ENCODE results near the gene STARD3NL.

The STARD3NL gene

DNA sequence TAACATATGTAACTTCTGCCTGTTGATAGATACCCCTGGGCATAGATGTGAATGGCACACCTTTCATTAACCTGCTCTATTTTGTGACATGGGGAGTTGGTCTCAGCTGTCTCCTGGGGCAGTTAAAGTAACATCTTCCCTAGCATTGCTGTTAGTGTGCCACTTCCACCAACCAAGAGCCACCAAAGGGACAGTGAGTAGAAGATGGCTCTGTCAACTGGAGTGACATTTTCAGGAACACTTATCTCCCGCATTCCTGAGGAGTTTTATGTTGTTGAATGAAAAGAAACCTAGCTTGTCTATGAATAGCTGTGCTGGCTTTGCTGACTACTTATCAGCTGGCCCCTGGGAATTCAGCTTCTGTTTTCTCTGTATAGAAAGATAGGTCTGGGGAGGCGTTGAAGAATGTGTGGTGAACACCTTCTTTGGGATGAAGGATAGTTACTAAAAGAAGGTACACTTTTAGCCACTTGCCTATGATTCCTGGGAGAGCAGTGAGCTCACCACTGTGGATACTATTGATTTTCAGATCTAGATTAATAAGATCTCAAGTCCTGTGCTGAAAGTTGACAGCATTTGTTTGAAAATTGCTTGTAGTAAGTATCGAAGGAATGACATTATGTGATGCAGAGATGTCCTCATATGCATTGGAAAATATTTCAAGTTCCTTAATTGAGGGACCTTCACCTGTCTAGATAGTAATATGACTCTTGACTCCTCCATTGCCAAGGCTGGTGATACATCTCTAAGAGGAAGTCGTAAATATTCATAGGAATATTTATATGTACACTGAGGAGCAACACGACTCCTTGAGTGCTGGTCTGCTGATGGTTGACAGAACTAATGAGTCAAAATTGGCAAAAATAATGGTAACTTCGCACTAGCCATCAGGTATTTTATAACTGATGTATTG, 7.6 kb downstream of the STARD3NL start:
- DNase-seq, result no peak

GRCh38 chr7:38186593-38187314, 8.7 kb downstream of the STARD3NL start:
- no peak for DNase-seq

- DNase-seq, result no peak
These were observed 9.9 kb downstream of the STARD3NL start for GRCh38 chr7:38187794-38188440.

GRCh38 chr7:38189231-38189938, 11.3 kb downstream of the STARD3NL start:
- DNase-seq, result no peak

DNA sequence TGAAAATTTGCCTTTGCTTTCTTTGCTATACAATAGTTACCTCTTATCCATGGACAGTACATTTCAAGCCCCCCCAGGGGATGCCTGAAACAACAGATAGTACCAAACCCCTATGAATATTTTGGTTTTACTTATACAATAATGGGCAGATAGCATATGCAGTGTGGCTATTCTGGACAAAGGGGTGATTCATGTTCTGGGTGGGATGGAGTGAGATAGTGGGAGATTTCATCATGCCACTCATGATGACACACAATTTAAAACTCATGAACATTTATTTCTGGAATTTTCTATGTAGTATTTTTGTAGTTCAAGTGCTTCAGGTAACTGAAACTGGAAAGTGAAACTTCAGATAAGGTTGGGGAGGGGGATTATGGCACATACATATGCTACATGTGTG, 12.0 kb downstream of the STARD3NL start:
- DNase-seq, result no peak

DNA sequence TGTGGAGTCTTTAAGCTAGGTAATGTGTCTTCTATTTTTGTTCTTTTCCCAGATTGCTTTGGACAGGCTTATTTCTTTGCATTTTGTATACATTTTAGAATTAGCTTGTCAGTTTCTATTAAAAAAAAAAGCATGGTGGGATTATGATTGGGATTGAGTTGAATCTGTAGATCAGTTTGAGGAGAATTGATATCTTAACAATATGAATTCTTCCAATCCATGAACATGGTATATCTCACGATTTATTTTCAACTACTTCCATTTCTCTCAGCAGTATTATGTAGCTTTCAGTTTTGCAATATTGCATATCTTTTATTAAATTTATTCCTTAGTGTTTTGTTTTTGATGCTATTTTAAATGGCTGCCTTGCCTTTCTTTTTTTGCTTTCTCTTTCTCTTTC, 13.7 kb downstream of the STARD3NL start:
- DNase-seq, result no peak

DNA sequence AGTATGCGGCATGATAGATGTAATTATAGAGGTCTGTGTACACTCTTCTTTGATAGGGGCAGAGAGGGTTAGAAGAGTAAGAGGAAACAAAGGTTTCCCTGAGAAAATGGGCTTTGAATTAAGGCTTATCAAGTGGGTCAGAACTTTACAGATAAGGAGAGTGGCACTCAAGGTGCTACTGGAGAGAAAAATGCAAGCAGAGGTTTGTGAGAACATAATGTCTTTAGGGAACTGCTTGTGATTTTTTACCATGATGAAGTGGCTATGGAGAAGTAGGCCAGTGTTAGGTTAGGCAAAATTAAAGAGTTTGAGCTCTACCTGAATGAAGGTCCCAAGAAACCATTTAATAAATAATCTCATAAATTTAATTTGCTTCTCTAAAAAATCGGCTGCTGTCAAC, 14.3 kb downstream of the STARD3NL start:
- no peak for DNase-seq

DNA sequence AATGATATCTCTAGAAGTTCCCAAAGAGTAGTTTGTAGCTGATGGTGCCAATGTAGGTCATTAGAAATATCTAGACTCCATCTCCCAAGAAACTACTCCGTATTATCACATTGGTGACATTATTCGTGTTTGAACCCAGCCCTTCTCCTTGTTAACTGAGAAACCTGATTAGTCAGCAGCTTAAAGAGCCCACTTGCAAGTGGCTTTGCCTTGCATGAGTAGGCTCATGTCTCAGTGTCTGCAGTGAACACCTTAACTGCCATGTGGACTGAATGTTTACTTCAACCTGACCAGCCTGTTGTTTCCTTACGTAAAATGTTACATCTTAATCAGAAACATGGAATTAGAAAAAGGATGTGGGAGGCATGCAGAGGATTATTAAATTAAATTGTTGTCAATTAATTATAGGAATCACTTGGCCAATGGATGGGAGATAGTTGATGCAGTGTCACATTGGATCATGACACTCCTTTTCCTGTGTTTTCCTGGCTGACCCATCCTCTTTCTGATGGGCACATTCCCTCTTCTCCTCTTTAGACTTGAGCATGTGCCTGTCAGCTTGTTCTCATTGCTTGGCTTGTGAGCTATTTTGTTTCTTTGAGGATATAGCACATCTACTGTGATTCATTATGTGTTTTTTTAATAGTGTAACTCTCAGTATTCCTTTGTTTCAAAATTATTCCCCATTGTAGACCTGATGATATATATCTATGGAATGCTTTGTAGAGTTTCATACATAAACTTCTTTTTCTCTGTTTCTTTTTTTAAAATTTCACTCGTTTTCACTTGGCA, 18.0 kb downstream of the STARD3NL start:
- no peak for DNase-seq

- no peak for DNase-seq
These were observed 20.3 kb downstream of the STARD3NL start for GRCh38 chr7:38198366-38198765.

DNA sequence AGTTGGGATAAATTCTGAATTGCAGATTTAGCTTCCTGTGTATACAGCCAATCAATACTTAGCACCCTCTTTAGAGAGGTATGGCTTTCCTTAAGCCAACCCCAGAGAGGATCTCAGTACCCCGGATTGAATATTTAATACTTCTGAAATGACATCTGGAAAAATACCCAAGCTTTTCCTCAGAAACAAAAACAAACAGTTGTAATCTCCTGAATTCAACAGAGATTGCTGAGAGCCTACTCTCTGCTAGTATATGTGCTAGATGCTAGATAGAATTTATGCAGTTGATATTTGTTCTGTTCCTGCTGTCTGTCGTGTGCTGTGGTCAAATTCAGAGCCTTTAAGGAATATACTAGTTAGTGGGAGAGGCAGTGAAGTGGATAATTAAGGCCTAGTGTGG, 21.1 kb downstream of the STARD3NL start:
- no peak for DNase-seq

- DNase-seq, result no peak
These were observed 21.7 kb downstream of the STARD3NL start for GRCh38 chr7:38199782-38200181.

DNA sequence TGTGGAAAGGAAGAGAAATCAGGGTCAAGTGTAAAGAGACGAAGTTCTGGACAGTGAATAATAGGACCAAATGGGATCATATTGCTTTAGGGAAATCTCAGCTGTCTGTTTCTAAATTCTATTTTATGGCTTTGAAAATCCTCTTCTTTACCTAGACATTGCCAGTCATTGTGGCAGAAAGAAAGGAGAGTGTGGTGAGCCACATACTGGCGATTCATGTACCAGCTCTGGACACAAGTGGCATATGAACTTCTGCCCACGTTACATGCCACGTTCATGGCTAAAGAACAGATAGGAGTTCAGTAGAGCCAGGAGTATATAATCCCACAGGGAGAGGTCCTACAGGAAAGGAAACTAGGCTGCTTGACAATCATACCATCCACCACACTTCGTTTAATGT, 28.0 kb downstream of the STARD3NL start:
- DNase-seq, result no peak

DNA sequence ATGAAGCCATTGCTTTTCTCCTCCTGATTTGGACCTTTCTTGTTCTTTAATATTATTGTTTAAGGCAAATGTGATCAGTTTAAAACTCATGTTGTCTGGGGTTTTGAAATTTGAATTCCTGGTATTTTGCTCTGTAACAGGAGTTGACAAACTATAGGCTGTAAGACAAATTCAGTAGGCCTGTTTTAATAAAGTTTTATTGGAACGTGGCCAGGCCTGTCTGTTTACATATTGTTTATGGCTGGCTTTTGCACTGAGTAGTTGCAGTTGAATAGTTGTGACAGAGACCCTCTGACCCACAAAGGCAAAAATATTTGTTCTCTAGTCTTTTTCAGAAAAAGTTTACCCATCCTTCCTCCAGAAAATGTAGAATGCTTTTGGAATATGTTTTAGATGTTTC, 29.8 kb downstream of the STARD3NL start:
- DNase-seq, result no peak

DNA sequence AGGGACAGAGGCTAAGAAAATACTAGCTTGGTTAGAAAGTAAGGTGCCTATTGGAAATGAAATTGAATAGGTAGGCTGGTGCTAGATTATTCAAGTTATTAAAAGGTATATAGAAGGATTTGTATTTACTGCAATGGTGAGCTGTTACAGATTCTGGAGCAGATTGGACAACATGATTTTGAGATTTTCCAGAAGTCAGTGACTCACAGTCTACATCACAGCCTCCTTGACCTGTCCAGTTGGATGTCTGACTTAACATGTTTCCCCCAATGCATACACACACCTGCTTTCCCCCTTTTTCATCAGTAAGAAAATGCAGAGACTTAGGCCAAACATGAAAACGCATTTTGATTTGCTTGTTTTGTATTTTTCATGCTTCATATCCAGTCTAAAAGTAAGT, 33.4 kb downstream of the STARD3NL start:
- DNase-seq, result no peak

- DNase-seq, result peak; percentile 68
These were observed 33.9 kb downstream of the STARD3NL start for GRCh38 chr7:38211940-38212339.

DNA sequence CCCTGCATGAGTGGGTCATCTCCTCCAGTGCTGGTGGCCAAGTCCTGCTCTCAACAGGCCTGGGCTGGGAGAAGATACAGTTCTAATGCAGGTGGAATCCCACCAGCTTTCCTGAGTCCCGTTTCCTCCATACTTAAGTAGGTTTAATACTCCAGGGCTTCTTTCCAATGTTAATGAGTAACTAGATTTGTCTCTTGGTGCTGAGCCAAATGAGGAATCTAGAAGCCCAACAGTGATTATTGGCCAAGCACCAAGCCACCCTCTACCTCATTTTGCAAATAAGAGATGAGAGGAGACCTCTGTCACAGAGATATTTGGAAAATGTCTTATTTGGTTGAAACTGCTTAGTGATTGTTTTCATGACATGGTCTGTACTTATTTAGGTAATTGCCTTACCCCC, 37.1 kb downstream of the STARD3NL start:
- no peak for DNase-seq

DNA sequence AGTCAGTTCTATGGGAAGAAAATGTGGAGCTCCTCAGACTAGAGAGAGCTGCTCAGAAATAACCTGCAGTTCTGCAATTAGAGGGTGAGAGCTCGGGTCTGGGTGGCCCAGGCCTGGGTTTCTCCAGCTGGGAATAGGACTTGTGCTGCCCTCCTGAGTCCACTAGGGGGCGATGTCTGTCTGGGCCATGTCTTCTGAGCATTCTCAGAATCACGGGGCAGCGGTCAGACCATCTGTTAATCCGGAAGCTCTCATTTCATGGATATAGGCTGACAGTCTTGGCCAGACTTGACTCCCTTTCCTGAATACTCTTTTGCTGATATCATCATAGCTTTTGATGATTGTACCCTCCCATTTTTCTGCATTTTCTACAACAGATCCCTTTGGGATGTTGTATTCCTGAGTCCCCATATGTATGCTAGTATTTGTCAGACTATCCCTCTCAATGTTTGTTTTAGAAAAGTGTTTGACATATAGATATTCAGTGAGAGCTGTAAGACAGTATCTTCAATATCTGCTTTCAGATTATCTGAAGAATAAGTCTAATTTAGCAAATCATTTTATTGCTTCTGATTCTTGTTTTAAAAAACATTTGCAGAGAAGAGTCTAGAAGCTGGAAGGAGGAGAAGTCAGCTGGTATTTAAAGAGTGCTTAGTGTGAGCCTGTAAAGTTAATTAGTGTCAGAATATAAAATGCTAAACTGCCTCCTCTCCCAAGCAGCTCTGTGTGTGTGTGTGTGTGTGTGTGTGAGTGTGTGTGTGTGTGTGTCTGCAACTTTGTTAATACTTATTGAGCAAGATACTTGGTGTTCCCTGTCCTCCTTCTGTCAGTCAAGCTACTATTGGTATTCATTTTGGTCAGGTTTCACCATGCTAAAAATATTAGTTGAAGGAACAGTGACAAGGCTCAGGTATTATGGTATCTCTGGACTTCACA, 38.0 kb downstream of the STARD3NL start:
- DNase-seq, result peak; percentile 88

- no peak for DNase-seq
These were observed 39.6 kb downstream of the STARD3NL start for GRCh38 chr7:38217672-38218071.

DNA sequence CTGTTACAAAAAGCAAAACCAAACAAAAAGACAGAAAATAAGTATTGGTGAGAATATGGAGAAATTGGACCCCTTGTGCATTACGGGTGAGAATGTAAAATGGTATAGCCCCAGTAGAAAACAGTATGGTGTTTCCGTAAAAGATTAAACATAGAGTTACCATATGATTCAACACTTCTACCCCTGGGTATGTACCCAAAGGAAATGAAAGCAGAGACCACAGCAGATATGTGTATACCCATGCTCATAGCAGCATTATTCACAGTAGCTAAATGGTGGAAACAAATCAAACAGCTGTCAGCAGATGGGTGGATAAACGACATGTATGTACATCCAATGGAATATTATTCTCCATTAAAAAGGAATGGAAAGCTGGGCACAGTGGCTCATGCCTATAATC, 42.4 kb downstream of the STARD3NL start:
- no peak for DNase-seq

DNA sequence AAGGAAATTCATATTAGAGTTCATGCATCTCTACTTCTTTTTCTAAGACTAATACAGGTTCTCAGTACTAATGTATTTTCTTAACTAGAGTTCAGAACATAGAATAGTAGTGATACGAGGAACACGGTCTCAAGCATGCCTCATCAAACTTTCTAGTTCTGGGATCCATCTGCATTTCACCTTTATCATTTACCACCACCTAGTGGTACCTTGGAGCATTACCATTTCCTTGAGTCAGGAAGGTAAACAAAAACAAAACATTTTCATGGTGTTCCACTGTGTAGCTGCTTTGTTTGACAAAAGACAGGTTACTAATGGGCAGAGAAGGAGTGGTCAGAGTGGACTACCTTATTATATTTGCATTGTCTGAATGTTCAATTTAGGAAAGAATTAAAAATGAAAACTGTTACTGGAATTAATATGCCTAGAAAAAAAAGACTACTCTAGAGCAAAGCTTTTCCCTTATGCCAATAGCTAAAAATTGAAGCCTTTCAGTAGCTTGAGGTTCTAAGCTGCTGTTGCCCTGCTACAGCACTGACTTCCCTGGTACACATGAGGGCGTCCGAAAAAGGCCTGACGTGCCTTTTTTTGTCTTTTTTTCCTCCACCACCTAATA, 44.5 kb downstream of the STARD3NL start:
- no peak for DNase-seq

DNA sequence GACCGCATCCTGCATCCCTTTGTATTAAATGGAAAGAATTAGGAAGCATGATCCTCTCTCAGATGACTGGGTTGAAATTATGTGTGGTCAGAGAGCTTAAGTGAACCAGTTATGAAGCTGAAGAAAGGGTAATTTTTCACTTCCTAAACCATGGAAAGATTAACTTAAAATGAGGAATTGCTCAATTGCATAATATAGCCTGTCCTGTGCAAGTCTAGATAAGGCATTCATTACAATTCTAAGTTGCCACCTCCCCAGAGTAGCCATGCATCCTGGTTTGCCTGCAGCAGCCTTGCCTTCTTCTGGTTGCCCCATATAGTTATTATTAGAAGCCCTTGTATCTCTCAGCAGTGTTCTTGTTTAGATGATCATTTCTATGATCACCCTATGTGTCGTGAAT, 45.3 kb downstream of the STARD3NL start:
- no peak for DNase-seq

Data from right hindlimb (tissue), 1 donor.